OCI-LY1 (cell line): ENCODE data around the gene ELFN1.

Experiments
- CTCF ChIP-seq: fragments of 200-600 bp; sonication (generic), shearing (Covaris generic); IDR thresholded peaks from 2 replicates; pipeline ENCODE4 v1.5.1; 2017; ENCODE audit warnings: mild to moderate bottlenecking, antibody characterized with exemption, low read length, moderate library complexity, mixed read lengths
- EZH2 ChIP-seq: fragments of 200-600 bp; sonication (generic), shearing (Covaris generic); IDR thresholded peaks from 2 replicates; pipeline ENCODE4 v1.8.0; 2017; ENCODE audit warnings: borderline replicate concordance, mixed run types, mild to moderate bottlenecking, antibody characterized with exemption, low read length, moderate library complexity, mixed read lengths

GRCh38 chr7:1749351-1749863, 79.3 kb downstream of the ELFN1 start:
- TF ChIP-seq EZH2 (no peak), CTCF (no peak)
